ENCODE data around the gene IL23A. TPM values are rescaled to one million over a fixed set of nuclear protein-coding genes. Genes with fewer than 3 reads are reported as not detected.

IL23A gene
- total and polyA plus RNA-seq, 2 donors: 11.6 to 14.4 TPM

GRCh38 chr12:56300644-56301464, 37.8 kb upstream of the IL23A start:
- H3K36me3 ChIP-seq (ENCODE audit: control insufficient read depth in 2 of 2, insufficient read depth in 2 of 2, low read length in 1 of 2): peaks cover 11 to 27% of the 10 kb centered on the region in 2 donors
- H3K9me3 ChIP-seq (ENCODE audit: control insufficient read depth in 2 of 2, insufficient read depth in 1 of 2, low read length in 1 of 2): no peaks in the 10 kb centered on the region
- DNase-seq (ENCODE audit: low read depth in 6 of 9, low spot score in 9 of 9): no peak
- 67% methylated on average over 21 of the region's 21 CpGs for WGBS
- no peaks in the 10 kb centered on the region for H3K27me3 ChIP-seq (ENCODE audit: control insufficient read depth in 2 of 2, insufficient read depth in 1 of 2, low read length in 1 of 2)
- peaks cover 13 to 34% of the 10 kb centered on the region in 2 donors for H3K4me1 ChIP-seq (ENCODE audit: control insufficient read depth in 2 of 2, insufficient read depth in 2 of 2, low read length in 2 of 2)
- peak overlapping the region; percentile 83 to 89 for H3K27ac ChIP-seq (ENCODE audit: low read depth in 1 of 2, low read length in 1 of 2)
- peak overlapping the region; percentile 87 to 89 for H3K4me3 ChIP-seq (ENCODE audit: low read length in 2 of 2)

- no peak overlapping the region for H3K27ac ChIP-seq (ENCODE audit: low read depth in 1 of 2, low read length in 1 of 2)
- no peaks in the 10 kb centered on the region for H3K9me3 ChIP-seq (ENCODE audit: control insufficient read depth in 2 of 2, insufficient read depth in 1 of 2, low read length in 1 of 2)
- WGBS: over 99% methylated on average over 3 of the region's 3 CpGs
- H3K27me3 ChIP-seq (ENCODE audit: control insufficient read depth in 2 of 2, insufficient read depth in 1 of 2, low read length in 1 of 2): no peaks in the 10 kb centered on the region
- peaks cover 10 to 36% of the 10 kb centered on the region in 2 donors for H3K36me3 ChIP-seq (ENCODE audit: control insufficient read depth in 2 of 2, insufficient read depth in 2 of 2, low read length in 1 of 2)
- DNase-seq (ENCODE audit: low read depth in 6 of 9, low spot score in 9 of 9): no peak
- H3K4me3 ChIP-seq (ENCODE audit: low read length in 2 of 2): no peak overlapping the region
- H3K4me1 ChIP-seq (ENCODE audit: control insufficient read depth in 2 of 2, insufficient read depth in 2 of 2, low read length in 2 of 2): peaks cover 4 to 18% of the 10 kb centered on the region in 2 donors
These were observed 34.4 kb upstream of the IL23A start for GRCh38 chr12:56304276-56304675.

- peaks cover 14 to 42% of the 10 kb centered on the region in 2 donors for H3K36me3 ChIP-seq (ENCODE audit: control insufficient read depth in 2 of 2, insufficient read depth in 2 of 2, low read length in 1 of 2)
- H3K27ac ChIP-seq (ENCODE audit: low read depth in 1 of 2, low read length in 1 of 2): no peak overlapping the region
- no peak for DNase-seq (ENCODE audit: low read depth in 6 of 9, low spot score in 9 of 9)
- H3K9me3 ChIP-seq (ENCODE audit: control insufficient read depth in 2 of 2, insufficient read depth in 1 of 2, low read length in 1 of 2): no peaks in the 10 kb centered on the region
- no peaks in the 10 kb centered on the region for H3K27me3 ChIP-seq (ENCODE audit: control insufficient read depth in 2 of 2, insufficient read depth in 1 of 2, low read length in 1 of 2)
- WGBS: 96% methylated on average over 8 of the region's 8 CpGs
- no peak overlapping the region for H3K4me3 ChIP-seq (ENCODE audit: low read length in 2 of 2)
- H3K4me1 ChIP-seq (ENCODE audit: control insufficient read depth in 2 of 2, insufficient read depth in 2 of 2, low read length in 2 of 2): peaks cover 4 to 13% of the 10 kb centered on the region in 2 donors
These were observed 33.7 kb upstream of the IL23A start for GRCh38 chr12:56304872-56305590.

GRCh38 chr12:56307221-56307965, 31.3 kb upstream of the IL23A start:
- Histone ChIP-seq H3K9me3 (ENCODE audit: control insufficient read depth in 2 of 2, insufficient read depth in 1 of 2, low read length in 1 of 2) (no peaks in the 10 kb centered on the region), H3K4me1 (ENCODE audit: control insufficient read depth in 2 of 2, insufficient read depth in 2 of 2, low read length in 2 of 2) (no peaks in the 10 kb centered on the region), H3K4me3 (ENCODE audit: low read length in 2 of 2) (no peak overlapping the region), H3K27ac (ENCODE audit: low read depth in 1 of 2, low read length in 1 of 2) (no peak overlapping the region), H3K27me3 (ENCODE audit: control insufficient read depth in 2 of 2, insufficient read depth in 1 of 2, low read length in 1 of 2) (no peaks in the 10 kb centered on the region), H3K36me3 (ENCODE audit: control insufficient read depth in 2 of 2, insufficient read depth in 2 of 2, low read length in 1 of 2) (peaks cover 15 to 59% of the 10 kb centered on the region in 2 donors)
- WGBS: over 99% methylated on average over 7 of the region's 7 CpGs
- DNase-seq (ENCODE audit: low read depth in 6 of 9, low spot score in 9 of 9): no peak

- H3K4me1 ChIP-seq (ENCODE audit: control insufficient read depth in 2 of 2, insufficient read depth in 2 of 2, low read length in 2 of 2): no peaks in the 10 kb centered on the region
- no peak overlapping the region for H3K4me3 ChIP-seq (ENCODE audit: low read length in 2 of 2)
- H3K27me3 ChIP-seq (ENCODE audit: control insufficient read depth in 2 of 2, insufficient read depth in 1 of 2, low read length in 1 of 2): no peaks in the 10 kb centered on the region
- DNase-seq (ENCODE audit: low read depth in 6 of 9, low spot score in 9 of 9): no peak
- H3K36me3 ChIP-seq (ENCODE audit: control insufficient read depth in 2 of 2, insufficient read depth in 2 of 2, low read length in 1 of 2): peaks cover 15 to 61% of the 10 kb centered on the region in 2 donors
- no peaks in the 10 kb centered on the region for H3K9me3 ChIP-seq (ENCODE audit: control insufficient read depth in 2 of 2, insufficient read depth in 1 of 2, low read length in 1 of 2)
- no peak overlapping the region for H3K27ac ChIP-seq (ENCODE audit: low read depth in 1 of 2, low read length in 1 of 2)
- 99% methylated on average over 3 of the region's 3 CpGs for WGBS
These were observed 30.0 kb upstream of the IL23A start for GRCh38 chr12:56308714-56309113.

GRCh38 chr12:56311003-56311402, 27.7 kb upstream of the IL23A start:
- H3K4me1 ChIP-seq (ENCODE audit: control insufficient read depth in 2 of 2, insufficient read depth in 2 of 2, low read length in 2 of 2): peaks cover 6 to 10% of the 10 kb centered on the region in 2 donors
- DNase-seq (ENCODE audit: low read depth in 6 of 9, low spot score in 9 of 9): no peak
- H3K27me3 ChIP-seq (ENCODE audit: control insufficient read depth in 2 of 2, insufficient read depth in 1 of 2, low read length in 1 of 2): no peaks in the 10 kb centered on the region
- 99% methylated on average over 12 of the region's 12 CpGs for WGBS
- no peak overlapping the region for H3K27ac ChIP-seq (ENCODE audit: low read depth in 1 of 2, low read length in 1 of 2)
- peaks cover 14 to 54% of the 10 kb centered on the region in 2 donors for H3K36me3 ChIP-seq (ENCODE audit: control insufficient read depth in 2 of 2, insufficient read depth in 2 of 2, low read length in 1 of 2)
- no peaks in the 10 kb centered on the region for H3K9me3 ChIP-seq (ENCODE audit: control insufficient read depth in 2 of 2, insufficient read depth in 1 of 2, low read length in 1 of 2)
- H3K4me3 ChIP-seq (ENCODE audit: low read length in 2 of 2): no peak overlapping the region

GRCh38 chr12:56315249-56315621, 23.4 kb upstream of the IL23A start:
- Histone ChIP-seq H3K27ac (ENCODE audit: low read depth in 1 of 2, low read length in 1 of 2) (peak overlapping the region; percentile 83 to 90), H3K9me3 (ENCODE audit: control insufficient read depth in 2 of 2, insufficient read depth in 1 of 2, low read length in 1 of 2) (no peaks in the 10 kb centered on the region), H3K36me3 (ENCODE audit: control insufficient read depth in 2 of 2, insufficient read depth in 2 of 2, low read length in 1 of 2) (peaks cover 18 to 52% of the 10 kb centered on the region in 2 donors), H3K4me1 (ENCODE audit: control insufficient read depth in 2 of 2, insufficient read depth in 2 of 2, low read length in 2 of 2) (peaks cover 6 to 16% of the 10 kb centered on the region in 2 donors), H3K4me3 (ENCODE audit: low read length in 2 of 2) (peak overlapping the region; percentile 94 to 96), H3K27me3 (ENCODE audit: control insufficient read depth in 2 of 2, insufficient read depth in 1 of 2, low read length in 1 of 2) (no peaks in the 10 kb centered on the region)
- WGBS: 5% methylated on average over 11 of the region's 11 CpGs
- peak in 1 of 9 donors; percentile 40 for DNase-seq (ENCODE audit: low read depth in 6 of 9, low spot score in 9 of 9)

- peak; percentile 85 to 96 (median 92) for DNase-seq (ENCODE audit: low read depth in 6 of 9, low spot score in 9 of 9)
- no peaks in the 10 kb centered on the region for H3K9me3 ChIP-seq (ENCODE audit: control insufficient read depth in 2 of 2, insufficient read depth in 1 of 2, low read length in 1 of 2)
- H3K4me3 ChIP-seq (ENCODE audit: low read length in 2 of 2): peak within 1 kb of the TSS; percentile 94 to 96
- peak within 1 kb of the TSS; percentile 83 to 90 for H3K27ac ChIP-seq (ENCODE audit: low read depth in 1 of 2, low read length in 1 of 2)
- under 1% methylated on average over 62 of the region's 62 CpGs for WGBS
- peaks cover 6 to 16% of the 10 kb centered on the region in 2 donors for H3K4me1 ChIP-seq (ENCODE audit: control insufficient read depth in 2 of 2, insufficient read depth in 2 of 2, low read length in 2 of 2)
- H3K27me3 ChIP-seq (ENCODE audit: control insufficient read depth in 2 of 2, insufficient read depth in 1 of 2, low read length in 1 of 2): no peaks in the 10 kb centered on the region
- peaks cover 20 to 49% of the 10 kb centered on the region in 2 donors for H3K36me3 ChIP-seq (ENCODE audit: control insufficient read depth in 2 of 2, insufficient read depth in 2 of 2, low read length in 1 of 2)
These were observed 22.8 kb upstream of the IL23A start, which contains the start of gene CNPY2 for GRCh38 chr12:56315622-56316473. CNPY2 (minus strand) TSS chr12:56315988; CDS start chr12:56315217, 771 bp downstream.
